ENCODE measurements around the gene NEAT1. TPM values are rescaled to one million over a fixed set of nuclear protein-coding genes. Genes with fewer than 3 reads are reported as not detected.
A peak's percentile ranks its signal among the peaks of the same experiment; 100 is the strongest.

The NEAT1 gene
- polyA plus RNA-seq, 12 donors: 34.5 to 182 (median 65.4) TPM

DNA sequence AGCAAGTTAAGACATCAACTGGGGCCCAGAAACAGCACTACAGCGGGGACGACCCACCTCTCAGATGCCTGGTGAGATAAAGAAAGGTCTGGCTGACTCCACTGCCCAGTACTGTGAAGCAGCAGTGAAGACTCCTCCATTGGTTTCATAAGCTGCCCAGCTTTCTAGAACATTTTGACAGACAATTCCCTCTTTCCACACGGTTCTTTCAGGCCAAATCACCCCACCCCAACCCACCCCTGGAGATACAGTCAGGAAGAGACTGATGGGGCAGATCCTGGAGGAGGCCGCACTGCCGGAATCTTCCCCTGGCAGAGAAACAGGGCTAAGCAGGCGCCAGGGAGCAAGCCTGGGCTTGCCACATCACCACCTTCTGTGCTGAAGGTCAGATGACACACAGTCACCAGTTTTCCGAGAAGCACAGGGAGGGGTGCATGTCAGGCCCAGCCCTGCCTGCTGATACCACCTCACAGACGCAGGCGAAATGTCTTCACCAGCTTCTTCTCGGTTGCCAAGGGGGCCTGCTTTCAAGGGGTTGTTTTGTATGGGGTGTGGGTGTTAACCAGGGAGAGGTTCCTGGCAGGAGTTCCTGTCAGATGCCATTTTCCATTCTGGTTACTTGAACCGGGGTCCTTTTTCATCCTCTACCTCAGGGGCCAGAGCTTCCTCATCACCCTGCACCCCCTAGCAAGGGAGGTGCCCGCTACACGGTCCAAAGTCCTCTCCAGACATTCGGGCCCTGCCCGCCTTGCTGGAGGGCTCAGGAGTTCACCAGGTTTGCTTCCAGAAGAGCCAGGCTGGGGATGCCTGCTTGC lies 1.4 kb upstream of the NEAT1 start:
- DNase-seq: peak; percentile 83

DNA sequence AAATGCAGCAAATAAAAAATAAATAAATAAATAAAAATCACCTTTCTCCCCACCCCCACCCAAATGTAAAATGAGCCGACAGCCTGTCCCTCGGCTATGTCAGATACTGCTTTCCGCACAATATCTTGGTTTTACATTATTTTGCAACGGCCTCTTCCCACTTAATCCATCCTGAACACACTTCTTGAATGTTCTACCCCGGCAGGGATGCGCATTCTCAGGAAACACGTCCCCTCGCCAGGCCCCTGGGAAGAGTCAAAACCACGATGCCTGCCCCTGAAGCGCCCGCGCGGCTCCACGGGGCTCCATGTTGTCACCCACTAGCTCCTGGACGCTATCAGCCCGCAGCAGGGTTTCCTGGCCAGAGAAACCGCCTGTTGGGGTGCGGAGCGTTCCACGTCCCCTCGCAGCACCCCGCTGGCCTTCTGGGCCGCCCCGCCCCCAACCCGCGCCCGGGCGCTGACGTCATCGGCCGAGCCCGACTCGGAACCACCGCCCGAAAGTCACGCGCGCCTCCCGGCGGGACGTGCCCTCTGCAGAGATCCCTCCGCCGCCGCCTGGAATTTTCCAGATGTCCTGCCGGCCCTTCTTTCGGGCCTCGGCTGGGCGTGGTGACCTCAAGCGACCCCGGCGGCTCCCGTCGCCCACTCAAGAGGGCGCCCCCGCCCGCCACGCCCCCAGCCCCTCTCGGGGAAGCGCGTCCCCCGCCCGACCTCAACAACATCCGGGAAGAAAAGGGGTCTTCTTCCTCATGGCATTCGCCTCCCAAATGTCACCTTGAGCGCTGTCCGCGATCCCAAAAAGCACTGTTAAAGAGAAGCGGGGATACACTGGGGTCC lies 585 bp upstream of the NEAT1 start:
- peak; percentile 96 for DNase-seq

DNA sequence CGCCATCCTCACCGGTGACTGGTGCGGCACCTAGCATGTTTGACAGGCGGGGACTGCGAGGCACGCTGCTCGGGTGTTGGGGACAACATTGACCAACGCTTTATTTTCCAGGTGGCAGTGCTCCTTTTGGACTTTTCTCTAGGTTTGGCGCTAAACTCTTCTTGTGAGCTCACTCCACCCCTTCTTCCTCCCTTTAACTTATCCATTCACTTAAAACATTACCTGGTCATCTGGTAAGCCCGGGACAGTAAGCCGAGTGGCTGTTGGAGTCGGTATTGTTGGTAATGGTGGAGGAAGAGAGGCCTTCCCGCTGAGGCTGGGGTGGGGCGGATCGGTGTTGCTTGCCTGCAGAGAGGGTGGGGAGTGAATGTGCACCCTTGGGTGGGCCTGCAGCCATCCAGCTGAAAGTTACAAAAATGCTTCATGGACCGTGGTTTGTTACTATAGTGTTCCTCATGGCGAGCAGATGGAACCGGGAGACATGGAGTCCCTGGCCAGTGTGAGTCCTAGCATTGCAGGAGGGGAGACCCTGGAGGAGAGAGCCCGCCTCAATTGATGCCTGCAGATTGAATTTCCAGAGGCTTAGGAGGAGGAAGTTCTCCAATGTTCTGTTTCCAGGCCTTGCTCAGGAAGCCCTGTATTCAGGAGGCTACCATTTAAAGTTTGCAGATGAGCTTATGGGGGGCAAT lies 1.1 kb downstream of the NEAT1 start:
- no peak for DNase-seq

DNA sequence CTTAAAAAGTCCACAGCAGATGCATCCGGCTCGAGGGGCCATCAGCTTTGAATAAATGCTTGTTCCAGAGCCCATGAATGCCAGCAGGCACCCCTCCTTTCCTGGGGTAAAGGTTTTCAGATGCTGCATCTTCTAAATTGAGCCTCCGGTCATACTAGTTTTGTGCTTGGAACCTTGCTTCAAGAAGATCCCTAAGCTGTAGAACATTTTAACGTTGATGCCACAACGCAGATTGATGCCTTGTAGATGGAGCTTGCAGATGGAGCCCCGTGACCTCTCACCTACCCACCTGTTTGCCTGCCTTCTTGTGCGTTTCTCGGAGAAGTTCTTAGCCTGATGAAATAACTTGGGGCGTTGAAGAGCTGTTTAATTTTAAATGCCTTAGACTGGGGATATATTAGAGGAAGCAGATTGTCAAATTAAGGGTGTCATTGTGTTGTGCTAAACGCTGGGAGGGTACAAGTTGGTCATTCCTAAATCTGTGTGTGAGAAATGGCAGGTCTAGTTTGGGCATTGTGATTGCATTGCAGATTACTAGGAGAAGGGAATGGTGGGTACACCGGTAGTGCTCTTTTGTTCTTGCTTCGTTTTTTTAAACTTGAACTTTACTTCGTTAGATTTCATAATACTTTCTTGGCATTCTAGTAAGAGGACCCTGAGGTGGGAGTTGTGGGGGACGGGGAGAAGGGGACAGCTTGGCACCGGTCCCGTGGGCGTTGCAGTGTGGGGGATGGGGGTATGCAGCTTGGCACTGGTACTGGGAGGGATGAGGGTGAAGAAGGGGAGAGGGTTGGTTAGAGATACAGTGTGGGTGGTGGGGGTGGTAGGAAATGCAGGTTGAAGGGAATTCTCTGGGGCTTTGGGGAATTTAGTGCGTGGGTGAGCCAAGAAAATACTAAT lies 1.9 kb downstream of the NEAT1 start:
- DNase-seq: no peak

DNA sequence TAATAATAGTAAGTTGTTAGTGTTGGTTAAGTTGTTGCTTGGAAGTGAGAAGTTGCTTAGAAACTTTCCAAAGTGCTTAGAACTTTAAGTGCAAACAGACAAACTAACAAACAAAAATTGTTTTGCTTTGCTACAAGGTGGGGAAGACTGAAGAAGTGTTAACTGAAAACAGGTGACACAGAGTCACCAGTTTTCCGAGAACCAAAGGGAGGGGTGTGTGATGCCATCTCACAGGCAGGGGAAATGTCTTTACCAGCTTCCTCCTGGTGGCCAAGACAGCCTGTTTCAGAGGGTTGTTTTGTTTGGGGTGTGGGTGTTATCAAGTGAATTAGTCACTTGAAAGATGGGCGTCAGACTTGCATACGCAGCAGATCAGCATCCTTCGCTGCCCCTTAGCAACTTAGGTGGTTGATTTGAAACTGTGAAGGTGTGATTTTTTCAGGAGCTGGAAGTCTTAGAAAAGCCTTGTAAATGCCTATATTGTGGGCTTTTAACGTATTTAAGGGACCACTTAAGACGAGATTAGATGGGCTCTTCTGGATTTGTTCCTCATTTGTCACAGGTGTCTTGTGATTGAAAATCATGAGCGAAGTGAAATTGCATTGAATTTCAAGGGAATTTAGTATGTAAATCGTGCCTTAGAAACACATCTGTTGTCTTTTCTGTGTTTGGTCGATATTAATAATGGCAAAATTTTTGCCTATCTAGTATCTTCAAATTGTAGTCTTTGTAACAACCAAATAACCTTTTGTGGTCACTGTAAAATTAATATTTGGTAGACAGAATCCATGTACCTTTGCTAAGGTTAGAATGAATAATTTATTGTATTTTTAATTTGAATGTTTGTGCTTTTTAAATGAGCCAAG lies 2.7 kb downstream of the NEAT1 start:
- no peak for DNase-seq

DNA sequence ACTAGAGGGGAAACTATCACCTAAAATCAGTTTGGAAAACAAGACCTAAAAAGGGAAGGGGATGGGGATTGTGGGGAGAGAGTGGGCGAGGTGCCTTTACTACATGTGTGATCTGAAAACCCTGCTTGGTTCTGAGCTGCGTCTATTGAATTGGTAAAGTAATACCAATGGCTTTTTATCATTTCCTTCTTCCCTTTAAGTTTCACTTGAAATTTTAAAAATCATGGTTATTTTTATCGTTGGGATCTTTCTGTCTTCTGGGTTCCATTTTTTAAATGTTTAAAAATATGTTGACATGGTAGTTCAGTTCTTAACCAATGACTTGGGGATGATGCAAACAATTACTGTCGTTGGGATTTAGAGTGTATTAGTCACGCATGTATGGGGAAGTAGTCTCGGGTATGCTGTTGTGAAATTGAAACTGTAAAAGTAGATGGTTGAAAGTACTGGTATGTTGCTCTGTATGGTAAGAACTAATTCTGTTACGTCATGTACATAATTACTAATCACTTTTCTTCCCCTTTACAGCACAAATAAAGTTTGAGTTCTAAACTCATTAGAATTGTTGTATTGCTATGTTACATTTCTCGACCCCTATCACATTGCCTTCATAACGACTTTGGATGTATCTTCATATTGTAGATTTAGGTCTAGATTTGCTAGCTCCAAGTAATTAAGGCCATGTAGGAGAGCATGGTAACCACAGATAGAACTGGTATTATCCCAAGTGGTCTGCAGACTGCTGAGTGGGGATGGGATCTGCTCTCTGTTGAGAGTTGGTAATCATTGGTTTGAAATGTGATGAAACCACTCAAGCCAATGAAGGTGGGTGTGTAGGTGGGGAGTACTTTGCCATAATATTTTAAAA lies 3.6 kb downstream of the NEAT1 start:
- no peak for DNase-seq

DNA sequence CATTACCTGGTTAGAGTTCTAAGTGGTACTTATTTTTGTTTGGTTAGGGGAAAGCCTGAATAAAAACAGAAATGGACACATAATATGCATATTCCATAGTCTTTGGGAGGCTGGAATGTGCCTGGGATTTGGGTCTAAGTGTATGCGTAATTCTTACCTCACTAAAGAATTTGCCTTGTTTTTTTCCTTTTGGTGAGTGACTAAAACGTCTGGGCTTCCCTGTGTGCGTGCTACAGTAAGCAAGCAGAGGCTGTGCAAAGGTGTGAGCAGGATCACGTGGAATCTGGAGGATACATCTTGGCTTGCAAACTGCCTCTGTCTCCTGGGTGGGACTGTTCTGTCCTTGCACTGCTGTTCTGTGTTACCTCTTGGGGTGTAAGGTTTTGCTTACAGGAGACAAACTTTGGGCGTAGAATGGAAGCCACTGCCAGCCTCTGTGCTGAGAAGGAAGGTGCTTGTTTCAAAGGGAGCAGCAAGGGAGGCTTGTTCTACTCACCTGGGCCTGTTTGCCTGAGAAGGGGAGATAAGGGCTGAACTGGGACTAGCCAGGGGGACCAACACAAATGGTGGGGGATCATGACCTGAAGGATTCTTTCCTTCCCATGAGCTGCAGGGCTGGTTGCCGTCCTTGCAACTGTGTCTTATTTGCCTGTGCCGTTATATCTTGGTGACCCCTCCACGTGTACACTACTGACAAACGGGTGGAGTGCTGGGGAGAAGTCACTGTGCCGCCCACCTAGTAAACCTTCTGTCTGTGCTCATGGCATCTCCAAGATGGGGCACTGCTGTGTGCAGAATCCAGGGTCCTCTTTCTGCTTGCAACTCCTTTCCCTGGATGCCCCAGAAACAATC lies 4.5 kb downstream of the NEAT1 start:
- no peak for DNase-seq

DNA sequence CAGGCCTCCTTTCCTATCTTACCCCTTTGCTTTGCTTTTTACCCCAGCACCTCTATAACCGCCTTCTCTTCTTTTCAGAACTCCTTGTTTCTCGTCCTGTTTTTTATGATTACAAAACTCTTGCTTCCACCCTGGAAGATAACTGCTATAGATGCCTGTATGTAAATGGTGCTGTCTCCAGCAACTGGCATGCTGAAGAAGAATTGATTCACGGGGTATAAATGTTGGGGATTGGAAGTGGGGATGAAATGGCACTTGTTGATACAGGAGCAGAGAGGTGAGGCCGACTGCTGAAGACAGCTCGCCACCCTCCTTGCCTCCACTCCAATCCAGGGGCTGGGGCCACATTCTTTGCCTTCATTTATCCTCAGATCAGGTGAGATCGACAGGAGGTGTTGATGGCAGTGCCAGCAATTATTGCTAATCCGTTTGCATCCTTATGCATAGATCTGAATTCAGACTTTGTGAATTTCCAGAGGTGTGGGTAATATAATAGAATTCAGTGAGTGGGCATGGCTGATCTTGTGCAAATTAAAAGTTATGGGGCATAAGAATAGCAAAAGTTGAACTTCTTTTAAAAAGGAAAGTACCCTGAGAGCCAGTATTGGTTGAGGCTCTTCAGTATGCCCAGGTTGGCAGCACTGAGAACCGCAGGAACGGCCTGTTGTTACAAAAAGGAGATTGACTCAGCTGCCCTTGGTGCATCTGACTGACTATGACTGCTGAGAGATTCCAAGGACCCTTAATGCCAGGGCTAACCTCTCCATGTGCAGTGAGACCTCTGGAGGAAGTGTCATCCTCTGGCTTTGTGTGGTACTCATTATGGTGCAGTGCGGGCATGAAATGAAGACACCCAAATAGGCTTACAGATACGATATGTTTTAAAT lies 5.3 kb downstream of the NEAT1 start:
- DNase-seq: no peak

DNA sequence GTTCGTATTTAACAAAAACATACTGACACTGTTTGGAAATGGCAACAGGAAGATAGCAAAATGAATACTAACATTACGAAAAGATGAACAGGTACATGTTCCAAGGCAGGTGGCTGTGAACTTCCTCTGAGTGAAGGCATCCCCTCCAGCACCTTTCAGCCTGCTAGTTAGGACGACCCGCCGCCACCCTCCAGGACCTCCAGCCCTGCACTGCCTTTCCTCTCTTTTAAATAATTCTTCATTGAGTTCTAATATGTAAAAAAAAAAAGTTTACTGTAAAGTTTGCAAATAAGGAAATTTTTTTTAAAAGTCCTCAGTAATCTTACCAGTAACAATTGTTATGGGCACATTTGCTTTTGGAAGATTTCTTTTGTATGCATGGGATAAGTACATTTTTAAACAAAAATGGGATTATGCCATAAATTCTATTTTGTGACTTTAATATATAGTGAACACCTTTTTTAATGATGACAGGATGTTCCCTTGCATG lies 6.0 kb downstream of the NEAT1 start:
- no peak for DNase-seq

DNA sequence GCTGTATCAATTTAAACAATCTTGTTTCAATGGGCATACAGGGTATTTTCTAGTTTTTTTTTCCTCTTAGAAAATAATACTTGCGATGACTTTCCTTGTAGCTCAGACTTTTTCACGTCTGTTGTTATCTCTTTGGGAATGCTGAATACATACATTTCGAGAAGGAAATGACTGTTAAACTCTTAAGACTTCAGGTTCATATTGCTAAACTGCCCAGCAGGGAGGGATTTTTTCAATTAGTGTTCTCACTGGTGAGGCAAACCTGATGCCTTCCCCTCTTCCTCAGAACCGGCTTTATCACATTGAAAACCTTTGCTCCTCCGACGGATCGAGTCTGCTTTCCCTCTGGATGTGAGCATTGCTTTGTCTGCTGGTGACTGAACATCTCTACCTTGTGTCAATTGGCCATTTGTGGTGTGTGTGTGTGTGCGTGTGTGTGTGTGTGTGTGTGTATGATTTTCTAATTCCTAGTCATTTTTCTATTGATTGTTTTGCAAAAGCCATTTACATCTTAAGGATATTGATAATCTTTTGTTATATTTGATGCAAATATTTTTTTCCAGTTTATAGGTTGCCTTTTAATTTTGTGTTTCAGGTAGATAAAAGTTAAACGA lies 6.6 kb downstream of the NEAT1 start:
- no peak for DNase-seq

DNA sequence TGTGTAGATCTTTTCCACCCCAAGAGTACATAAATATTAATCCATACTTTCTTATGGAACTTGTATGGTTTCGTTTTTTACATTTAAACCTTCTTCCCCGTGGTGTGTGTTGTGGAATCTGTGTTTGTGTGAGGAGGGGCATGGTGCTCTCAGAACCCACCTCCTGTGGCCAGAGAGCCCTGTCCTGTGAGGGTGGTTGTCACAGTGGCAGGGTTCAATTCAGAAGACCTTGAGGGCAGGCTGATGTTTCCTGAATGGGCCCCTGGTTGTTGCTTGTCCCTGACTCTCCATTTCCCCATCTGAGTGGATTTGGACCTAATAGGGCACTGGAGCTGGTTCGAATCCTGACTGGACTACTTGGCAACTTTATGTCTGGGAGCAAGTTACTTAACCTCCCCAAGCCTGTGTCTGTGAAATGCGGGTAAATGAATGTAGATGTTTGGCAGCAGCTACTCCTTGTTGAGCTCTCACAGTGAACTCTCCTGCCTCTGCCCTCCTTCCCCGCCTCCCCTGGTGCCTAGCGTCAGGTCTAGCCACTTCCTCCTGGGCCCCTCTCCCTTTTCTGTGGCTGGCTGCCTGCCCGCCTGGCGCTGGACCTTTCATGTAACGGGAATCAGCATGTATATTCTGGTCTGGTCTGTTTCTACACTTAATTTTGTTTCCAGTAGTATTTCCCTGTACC lies 7.3 kb downstream of the NEAT1 start:
- DNase-seq: no peak

DNA sequence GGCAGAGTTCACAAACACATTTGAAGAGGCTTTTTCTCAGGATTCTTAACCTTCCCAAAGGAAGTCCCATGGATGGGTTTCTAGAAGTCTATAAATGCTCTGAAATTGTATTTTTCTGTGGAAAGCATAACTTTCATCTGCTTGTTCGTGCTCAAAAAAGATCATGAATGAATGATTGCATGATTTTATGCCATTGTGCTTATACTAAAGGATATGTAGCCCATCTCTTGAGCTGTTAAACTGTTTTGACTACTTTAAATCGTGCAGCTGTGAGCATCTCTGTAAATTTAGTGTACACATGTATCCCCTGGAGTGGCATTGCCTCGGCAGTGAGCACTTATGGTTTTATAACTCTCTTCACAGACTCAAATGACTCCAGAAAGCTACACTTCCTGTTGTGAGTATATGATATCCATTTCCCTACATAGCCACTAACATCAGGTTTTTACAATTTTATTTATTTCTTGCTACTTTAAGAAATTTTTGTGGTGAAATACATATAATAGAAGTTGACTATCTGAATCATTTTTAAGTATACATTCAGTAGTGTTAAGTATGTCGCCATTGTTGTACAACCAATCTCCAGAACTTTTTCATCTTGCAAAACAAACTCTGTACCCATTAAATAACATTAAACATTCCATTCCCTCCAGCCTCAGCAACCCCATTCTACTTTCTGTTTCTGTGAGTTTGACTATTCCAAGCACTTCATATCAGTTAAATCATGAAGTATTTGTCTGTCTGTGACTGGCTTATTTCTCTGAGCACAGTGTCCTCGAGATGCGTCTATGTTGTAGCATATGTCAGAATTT lies 8.0 kb downstream of the NEAT1 start:
- no peak for DNase-seq

DNA sequence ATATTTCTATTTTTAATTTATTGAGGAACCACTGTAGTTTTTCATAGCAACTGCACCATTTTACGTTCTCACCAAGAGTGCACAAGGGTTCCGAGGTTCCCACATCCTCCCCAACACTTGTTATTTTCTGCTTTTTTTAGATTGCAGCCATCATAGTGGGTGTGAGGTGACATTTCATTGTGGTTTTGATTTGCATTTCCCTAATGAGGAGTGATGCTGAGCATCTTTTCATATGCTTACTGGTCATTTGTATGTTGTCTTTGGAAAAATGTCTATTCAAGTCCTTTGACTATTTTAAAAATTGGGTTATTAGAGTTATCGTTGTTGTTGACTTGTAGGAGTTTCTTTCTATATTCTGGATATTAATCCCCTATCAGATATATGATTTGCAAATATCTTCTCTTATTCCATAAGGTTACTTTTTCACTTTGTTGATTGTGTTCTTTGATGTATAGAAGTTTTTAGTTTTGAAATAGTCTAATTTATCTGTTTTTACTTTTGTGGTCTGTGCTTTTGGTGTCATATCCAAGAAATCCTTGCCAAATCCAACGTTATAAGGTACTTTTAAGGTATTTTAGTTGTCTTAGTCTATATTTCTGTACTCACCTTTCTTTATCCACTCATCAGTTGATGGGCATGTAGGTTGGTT lies 9.0 kb downstream of the NEAT1 start:
- no peak for DNase-seq

DNA sequence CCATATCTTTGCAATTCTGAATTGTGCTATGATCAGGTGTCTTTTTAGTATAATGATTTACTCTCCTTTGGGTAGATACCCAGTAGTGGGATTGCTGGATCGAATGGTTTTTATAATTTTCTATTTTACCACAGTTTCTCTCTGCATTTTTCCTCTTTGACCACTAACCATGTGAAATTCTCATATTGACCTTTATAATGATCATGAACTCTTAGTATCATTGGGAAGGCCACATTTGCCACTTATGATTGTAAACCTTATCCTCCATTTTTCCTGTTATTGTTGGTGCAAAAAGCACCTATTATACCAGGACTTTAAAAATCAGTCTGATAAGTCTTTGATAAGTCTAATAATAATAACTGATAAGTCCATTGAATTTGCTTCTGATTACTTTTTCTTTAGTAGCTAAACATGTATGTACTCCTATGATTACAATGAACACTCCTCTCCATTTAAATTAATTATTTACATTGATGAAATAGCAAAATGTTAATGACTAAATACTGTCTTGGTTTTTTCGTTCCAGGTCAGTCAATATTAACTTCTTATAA lies 9.6 kb downstream of the NEAT1 start:
- DNase-seq: no peak

Data from muscle of arm (tissue), 12 donors.